Naive B cell (primary cell): Measurements from ENCODE around the gene DDIT3. TPM values are rescaled to one million over a fixed set of nuclear protein-coding genes. Genes with fewer than 3 reads are reported as not detected.

Source experiments
- ATAC-seq, 2 donors: fragments of 150-1000 bp; cut with Tn5 transposase; 2 replicates each; pipeline ENCODE4 v1.10.0; 2021; ENCODE audit warnings: low read depth in 2 of 2, mild to moderate bottlenecking in 2 of 2, moderate library complexity in 2 of 2
- DNase-seq: peaks from one replicate; pipeline ENCODE4 v3.0.0; 2022
- H3K27ac Mint-ChIP-seq, 6 donors: one replicate each; pipeline ENCODE4 v1.8.0; 2020 to 2022; ENCODE audit warnings: mild to moderate bottlenecking in 6 of 6, mixed read lengths in 6 of 6, moderate library complexity in 5 of 6, inconsistent platforms in 2 of 6
- H3K27me3 Mint-ChIP-seq, 3 donors: one replicate each; pipeline ENCODE4 v1.8.0; 2021 to 2022; ENCODE audit warnings: mixed read lengths in 3 of 3, mild to moderate bottlenecking in 1 of 3
- H3K36me3 Mint-ChIP-seq, 2 donors: one replicate each; pipeline ENCODE4 v1.8.0; 2020 to 2022; ENCODE audit warnings: mixed read lengths in 2 of 2, inconsistent platforms in 1 of 2, mild to moderate bottlenecking in 1 of 2
- H3K4me1 Mint-ChIP-seq, 3 donors: one replicate each; pipeline ENCODE4 v1.8.0; 2020 to 2022; ENCODE audit warnings: mixed read lengths in 3 of 3, inconsistent platforms in 1 of 3, mild to moderate bottlenecking in 1 of 3, moderate library complexity in 1 of 3
- H3K4me3 Mint-ChIP-seq, 8 donors: one replicate each; pipeline ENCODE4 v1.8.0; 2020 to 2022; ENCODE audit warnings: mild to moderate bottlenecking in 8 of 8, mixed read lengths in 8 of 8, moderate library complexity in 8 of 8, inconsistent platforms in 2 of 8
- H3K9me3 Mint-ChIP-seq, 7 donors: one replicate each; pipeline ENCODE4 v1.8.0; 2020 to 2022; ENCODE audit warnings: mixed read lengths in 7 of 7, mild to moderate bottlenecking in 5 of 7, inconsistent platforms in 2 of 7, moderate library complexity in 1 of 7
- polyA plus RNA-seq, 6 donors: library from polyadenylated mRNA; unstranded; fragments of 300-500 nt; fragmentation: Illumina TruSeq; gene quantifications; one replicate each; pipeline ENCODE4 v1.2.3, GENCODE V29; 2021; ENCODE audit warnings: low read depth in 6 of 6

The DDIT3 gene
- polyA plus RNA-seq, 6 donors from 2014 or later, result 33.3 to 62.2 (median 51.0) TPM

DNA sequence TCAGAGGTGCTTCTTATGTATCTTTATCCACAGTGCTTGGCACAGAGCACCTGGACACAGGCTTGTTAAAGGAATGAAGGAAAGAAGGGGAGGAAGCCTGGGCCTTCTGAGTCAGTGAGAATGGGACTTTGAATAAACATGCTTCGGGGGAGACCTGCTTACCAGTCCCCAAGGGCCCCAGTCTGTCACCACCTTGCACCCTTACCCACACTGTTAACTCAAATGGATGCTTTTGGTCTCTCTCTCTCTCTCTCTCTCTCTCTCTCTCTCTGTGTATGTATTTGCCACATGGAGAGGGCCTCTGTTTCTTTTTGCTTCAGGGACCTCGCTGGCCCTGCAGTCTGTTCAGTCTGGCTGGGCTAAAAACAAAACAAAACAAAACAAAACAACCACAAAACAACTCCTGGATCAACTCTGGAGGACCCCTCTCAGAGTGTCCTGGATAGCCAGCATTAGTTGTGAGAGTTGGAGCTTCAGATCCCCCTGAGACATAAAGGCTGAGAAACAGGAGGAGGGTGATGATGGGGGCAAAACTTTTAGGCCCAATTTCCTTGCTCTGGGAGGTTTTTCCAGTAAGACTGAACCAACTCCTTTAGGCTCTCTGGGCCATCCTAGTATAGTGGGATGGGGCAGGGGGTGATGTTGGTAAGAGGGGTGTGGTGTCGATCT, 31.5 kb upstream of the DDIT3 start:
- DNase-seq (no peak), ATAC-seq (no peak)
- H3K4me3 Mint-ChIP-seq, result peak overlapping the region in 4 of 8 donors; percentile 16 to 75 (median 32)
- H3K36me3 Mint-ChIP-seq, result no peaks in the 10 kb centered on the region
- peaks cover 18 to 27% (median 23%) of the 10 kb centered on the region in 3 donors for H3K4me1 Mint-ChIP-seq
- peak overlapping the region in 1 of 6 donors; percentile 4 for H3K27ac Mint-ChIP-seq
- no peaks in the 10 kb centered on the region for H3K9me3 Mint-ChIP-seq
- peaks cover 17 to 56% (median 51%) of the 10 kb centered on the region in 3 donors for H3K27me3 Mint-ChIP-seq

DNA sequence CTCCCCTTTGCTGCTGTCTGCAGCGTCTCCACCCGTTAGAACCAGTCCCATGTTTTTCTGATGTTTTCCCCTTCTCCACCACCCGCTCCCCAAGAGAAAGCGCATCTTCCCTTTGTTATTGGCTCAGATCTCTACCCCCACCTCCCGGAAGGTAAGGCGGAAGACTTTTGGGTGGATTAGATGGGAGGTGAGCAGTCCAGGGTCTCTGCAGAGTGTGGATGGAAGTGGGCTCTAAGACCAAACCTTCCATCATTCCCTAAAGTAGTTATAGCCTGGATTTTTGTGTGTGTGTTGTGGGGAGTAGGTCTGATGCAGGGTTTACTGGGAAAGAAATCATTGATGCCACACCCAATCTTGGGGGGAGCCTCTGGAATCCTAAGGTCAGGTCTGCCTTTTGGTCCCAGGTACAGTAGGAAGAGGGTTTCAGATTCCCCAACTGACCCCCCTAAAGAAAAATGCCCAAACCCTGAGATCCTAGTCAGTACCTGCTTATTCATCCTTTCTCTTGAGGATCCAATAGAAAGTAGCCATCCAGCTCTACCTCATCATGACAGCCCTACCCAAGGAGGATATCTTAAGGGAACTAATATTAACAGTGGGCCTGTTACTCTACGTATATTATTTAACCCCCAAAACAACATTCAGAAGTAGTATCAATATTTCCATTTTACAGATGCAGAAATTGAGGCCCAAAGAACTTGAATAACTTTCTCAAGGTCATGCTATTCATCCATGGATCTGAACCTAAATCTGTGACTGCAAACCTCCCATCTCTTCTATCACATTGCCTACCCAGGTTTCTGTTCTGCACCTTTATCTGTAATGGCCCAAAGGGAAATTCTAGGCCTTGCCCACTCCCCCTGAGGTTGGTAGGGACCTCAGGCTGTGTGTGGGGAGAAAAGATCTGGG, 30.6 kb upstream of the DDIT3 start:
- DNase-seq, result no peak
- Mint-ChIP-seq H3K36me3 (no peaks in the 10 kb centered on the region), H3K9me3 (no peaks in the 10 kb centered on the region), H3K27me3 (peaks cover 14 to 56% (median 46%) of the 10 kb centered on the region in 3 donors), H3K4me3 (peak overlapping the region; percentile 10 to 86 (median 72)), H3K27ac (no peak overlapping the region), H3K4me1 (peaks cover 26 to 35% (median 30%) of the 10 kb centered on the region in 3 donors)
- ATAC-seq, result no peak

DNA sequence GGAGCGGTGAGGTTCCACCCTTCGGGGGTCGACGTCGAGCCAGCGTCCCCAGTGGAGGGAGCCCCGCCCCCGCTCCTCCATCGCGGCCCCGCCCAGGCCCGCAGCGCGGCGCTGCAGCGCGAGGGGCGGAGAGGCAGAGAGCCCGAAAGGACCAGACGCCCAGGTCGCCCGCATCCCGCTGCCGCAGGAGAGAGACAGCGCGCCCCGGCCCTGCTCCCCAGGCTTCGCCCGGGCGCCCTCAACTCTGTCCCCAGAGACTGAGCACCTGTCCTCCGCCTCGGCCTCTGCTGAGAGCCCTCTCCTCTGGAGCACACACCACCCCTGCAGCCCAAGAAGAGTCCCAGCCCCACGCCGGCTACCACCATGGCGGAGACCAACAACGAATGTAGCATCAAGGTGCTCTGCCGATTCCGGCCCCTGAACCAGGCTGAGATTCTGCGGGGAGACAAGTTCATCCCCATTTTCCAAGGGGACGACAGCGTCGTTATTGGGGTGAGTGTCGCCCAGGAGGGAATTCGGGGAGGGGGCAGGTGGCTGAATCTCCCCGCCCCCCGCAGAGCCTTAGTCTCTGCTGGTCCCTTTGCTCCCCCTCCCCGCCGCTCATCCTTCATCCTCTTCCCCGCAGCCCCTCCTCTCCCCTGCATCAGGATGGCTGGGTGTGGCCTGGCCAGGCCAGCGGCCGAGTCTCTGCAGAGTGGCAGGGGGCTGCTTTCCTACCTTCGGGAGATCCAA, 29.8 kb upstream of the DDIT3 start, which contains the start of gene KIF5A:
Gene KIF5A, plus strand, starts transcription at position 136 of the 732 bp plus-strand sequence. Its CDS starts 228 bp downstream, at position 364.
- Mint-ChIP-seq H3K27me3 (peaks cover 14 to 55% (median 46%) of the 10 kb centered on the region in 3 donors), H3K27ac (peak within 1 kb of the TSS in 4 of 6 donors; percentile 26 to 77 (median 43)), H3K4me3 (peak within 1 kb of the TSS; percentile 73 to 95 (median 78)), H3K9me3 (no peaks in the 10 kb centered on the region), H3K36me3 (no peaks in the 10 kb centered on the region), H3K4me1 (peaks cover 28 to 44% (median 39%) of the 10 kb centered on the region in 3 donors)
- ATAC-seq, result peak; percentile 35 to 47
- peak; percentile 36 for DNase-seq

DNA sequence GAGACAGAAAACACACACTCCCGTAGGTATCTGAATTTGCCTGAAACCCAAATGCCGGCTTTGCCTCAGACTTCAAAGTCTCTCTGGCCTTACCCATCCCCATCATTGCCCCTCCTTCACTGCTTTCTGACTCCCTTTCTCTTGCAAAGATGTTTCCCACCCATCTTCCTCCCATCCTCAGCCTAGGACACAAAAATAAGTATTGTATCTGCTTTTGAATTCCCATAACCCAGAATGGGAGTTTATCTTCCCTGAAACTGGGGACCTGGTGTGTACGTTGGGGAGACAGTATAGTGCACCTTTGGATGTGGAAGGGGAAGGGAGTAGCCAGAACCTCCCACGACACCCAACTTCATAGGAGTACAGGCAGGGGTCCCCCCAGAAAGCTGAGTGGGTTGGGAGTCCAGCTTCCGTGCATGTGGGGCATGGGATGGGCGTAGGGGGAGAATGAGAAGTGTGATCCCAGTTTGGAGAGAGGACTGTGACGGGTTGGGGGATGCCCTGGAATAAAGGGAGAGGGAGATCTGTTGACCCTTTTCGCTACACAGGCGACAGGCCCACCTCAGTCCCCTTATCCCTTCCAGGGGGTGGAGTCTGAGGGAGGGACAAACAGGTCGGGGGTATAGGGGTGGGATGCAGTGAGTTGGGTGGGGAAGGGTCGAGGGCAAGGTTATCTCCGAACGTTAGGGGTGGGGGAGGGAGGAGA, 29.0 kb upstream of the DDIT3 start:
- no peak for DNase-seq
- Mint-ChIP-seq H3K36me3 (no peaks in the 10 kb centered on the region), H3K27me3 (peaks cover 14 to 48% (median 40%) of the 10 kb centered on the region in 3 donors), H3K27ac (peak overlapping the region in 2 of 6 donors; percentile 34 to 77), H3K9me3 (no peaks in the 10 kb centered on the region), H3K4me3 (peak overlapping the region; percentile 57 to 95 (median 78)), H3K4me1 (peaks cover 32 to 46% (median 44%) of the 10 kb centered on the region in 3 donors)
- no peak for ATAC-seq

DNA sequence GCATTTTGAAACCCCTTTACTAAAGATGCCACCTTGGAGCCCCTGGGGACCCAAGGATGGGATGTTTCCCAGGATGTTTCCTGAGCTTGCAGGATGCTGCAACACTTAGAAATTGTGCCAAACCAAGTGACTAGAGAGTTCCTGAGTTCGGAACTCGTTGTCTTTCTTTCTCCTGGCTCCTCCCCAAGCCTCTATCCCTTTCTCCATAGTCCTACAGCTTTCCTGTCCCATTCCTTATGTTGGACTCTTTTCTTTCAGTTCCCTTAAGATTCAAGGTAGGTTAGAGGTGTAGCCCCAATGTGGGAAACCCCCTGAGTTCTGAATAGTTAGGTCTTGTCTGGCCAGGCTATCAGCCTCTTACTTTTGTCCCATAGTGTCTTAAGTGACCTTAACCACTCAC, 28.2 kb upstream of the DDIT3 start:
- Mint-ChIP-seq H3K4me1 (peaks cover 37 to 52% (median 47%) of the 10 kb centered on the region in 3 donors), H3K27me3 (peaks cover 9 to 40% (median 32%) of the 10 kb centered on the region in 3 donors), H3K27ac (no peak overlapping the region), H3K36me3 (no peaks in the 10 kb centered on the region), H3K9me3 (no peaks in the 10 kb centered on the region), H3K4me3 (peak overlapping the region in 6 of 8 donors; percentile 29 to 95 (median 60))
- no peak for ATAC-seq
- DNase-seq, result no peak

DNA sequence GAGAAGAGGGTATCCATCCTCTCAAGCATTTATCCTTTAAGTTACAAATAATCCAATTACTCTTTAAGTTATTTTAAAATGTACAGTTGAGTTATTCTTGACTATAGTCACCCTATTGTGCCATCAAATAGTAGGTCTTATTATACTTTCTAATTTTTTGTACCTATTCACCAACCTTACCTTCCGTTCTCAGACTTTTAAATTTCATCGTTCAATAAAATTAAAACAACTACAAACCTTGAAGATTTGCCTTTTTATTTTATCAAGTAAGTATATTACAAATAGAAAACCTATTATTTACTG, 27.6 kb upstream of the DDIT3 start:
- peaks cover 4 to 35% (median 27%) of the 10 kb centered on the region in 3 donors for H3K27me3 Mint-ChIP-seq
- H3K9me3 Mint-ChIP-seq, result no peaks in the 10 kb centered on the region
- peaks cover 37 to 52% (median 50%) of the 10 kb centered on the region in 3 donors for H3K4me1 Mint-ChIP-seq
- H3K36me3 Mint-ChIP-seq, result no peaks in the 10 kb centered on the region
- peak overlapping the region in 4 of 8 donors; percentile 92 to 96 (median 95) for H3K4me3 Mint-ChIP-seq
- no peak for DNase-seq
- no peak for ATAC-seq
- H3K27ac Mint-ChIP-seq, result no peak overlapping the region

DNA sequence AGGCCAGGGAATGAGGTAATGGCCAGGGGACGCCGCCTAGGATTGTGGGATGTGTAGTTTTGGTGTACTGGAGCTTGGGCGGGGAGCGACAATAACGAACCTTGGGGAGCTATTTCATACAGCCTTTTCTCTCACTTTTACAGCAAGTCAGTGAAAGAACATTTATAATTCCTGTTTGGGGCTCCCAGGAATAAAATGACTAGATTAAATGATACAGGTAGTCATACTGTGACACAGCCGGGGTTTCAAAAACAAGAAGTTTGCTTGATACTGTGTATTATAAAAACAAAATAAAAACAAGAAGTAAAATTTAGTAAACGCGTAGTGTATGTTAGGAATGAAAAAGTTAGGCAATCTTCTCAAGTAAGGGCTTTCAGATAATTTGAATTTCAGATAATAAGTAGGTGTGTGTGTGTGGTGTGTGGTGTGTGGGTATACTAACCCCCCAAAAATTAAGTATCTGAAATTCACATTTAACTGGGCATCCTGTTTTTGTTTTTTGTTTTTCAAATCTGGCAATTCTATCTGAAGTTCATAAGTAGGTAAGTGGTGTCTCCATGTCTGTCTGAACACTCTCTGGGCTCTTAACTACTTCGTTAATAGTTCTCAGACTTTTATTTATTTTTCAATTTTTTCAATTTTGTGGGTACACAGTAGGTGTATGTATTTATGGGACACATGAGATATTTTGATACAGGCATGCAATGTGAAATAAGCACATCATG, 27.1 kb upstream of the DDIT3 start:
- no peak for ATAC-seq
- DNase-seq, result no peak
- Mint-ChIP-seq H3K9me3 (no peaks in the 10 kb centered on the region), H3K27ac (peak overlapping the region; percentile 65 to 100 (median 95)), H3K4me3 (peak overlapping the region; percentile 92 to 99 (median 96)), H3K36me3 (no peaks in the 10 kb centered on the region), H3K4me1 (peaks cover 37 to 52% (median 50%) of the 10 kb centered on the region in 3 donors), H3K27me3 (peaks cover 4 to 31% (median 22%) of the 10 kb centered on the region in 3 donors)

DNA sequence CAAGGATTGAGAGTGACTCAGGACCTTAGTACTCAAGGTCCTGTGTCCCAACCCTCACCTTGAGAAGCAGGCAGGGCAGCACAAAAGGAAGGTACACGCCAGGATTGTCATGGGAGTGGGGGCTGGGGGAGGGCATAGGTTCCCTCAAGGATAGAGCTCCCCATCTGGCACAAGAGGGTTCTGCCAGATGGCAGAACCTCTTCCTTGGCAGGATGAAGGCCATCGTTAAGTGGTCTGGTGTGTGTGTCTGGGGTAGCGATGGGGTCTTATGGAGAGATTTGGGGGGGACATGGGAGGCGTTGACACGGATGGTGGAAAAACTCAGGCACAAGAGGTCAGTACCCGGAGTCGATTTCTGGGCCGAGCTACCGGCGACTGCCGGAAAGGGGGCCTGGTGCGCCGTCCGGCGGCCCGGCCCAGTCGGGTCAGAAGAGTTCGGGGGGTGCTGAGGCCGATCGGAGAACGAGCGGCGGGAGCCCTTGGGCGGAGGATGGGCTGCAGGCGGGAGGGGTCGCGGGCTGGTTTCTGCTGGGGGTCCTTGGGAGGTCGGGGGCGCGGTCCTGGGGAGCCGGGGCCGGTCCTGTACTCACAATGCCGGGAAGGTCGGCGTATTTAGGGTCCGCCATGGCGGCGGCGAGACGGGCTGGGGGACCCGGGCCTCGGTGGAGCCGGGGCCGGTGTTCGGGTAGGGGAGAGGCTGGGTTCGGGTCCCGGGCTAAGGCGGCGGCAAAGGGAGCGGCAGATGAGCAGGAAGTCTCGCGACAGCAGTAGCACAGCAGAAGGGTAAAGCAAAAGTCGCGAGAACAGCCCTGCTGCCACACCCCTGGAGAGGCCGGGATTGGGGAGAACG, 26.3 kb upstream of the DDIT3 start, which contains the start of gene DCTN2:
Gene DCTN2, minus strand, starts transcription at position 755 of the 850 bp plus-strand sequence. Its CDS starts 129 bp downstream, at position 626.
- no peaks in the 10 kb centered on the region for H3K36me3 Mint-ChIP-seq
- H3K4me1 Mint-ChIP-seq, result peaks cover 37 to 52% (median 50%) of the 10 kb centered on the region in 3 donors
- peak; percentile 93 to 94 for ATAC-seq
- no peaks in the 10 kb centered on the region for H3K9me3 Mint-ChIP-seq
- DNase-seq, result peak; percentile 88
- peak within 1 kb of the TSS; percentile 92 to 99 (median 96) for H3K4me3 Mint-ChIP-seq
- peak within 1 kb of the TSS; percentile 84 to 100 (median 95) for H3K27ac Mint-ChIP-seq
- peaks cover 4 to 28% (median 18%) of the 10 kb centered on the region in 3 donors for H3K27me3 Mint-ChIP-seq

DNA sequence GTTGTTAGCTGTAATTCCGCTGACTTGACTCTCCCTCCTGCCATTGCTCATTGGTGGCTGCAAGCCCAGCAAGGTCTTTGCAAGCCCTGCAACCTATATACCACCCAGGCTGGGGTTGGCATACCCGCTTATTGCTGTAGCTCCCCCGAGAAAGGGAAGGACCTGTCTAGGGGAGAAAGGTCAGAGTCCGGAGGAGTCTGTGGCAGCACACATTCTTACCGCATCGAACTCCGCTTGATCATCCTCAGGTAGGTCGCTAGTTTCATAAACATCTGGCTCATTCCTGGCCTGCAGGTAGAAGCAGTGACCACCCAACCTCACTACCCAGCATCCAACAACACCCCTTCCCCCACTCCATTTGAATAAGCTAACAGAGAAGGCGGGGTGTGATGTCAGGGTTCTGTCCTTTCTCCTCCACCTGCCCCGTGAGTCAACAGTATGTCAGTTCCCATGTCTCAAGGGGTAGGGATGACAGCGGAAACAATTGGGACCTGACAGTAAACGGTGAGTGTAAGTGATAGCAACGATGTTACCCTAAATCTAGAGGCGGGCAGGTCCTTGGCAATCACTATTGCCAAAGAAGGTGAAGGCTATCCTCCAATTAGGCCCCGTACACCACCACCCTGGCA, 25.6 kb upstream of the DDIT3 start:
- Mint-ChIP-seq H3K9me3 (no peaks in the 10 kb centered on the region), H3K27ac (peak overlapping the region in 4 of 6 donors; percentile 57 to 100 (median 93)), H3K4me1 (peaks cover 37 to 52% (median 50%) of the 10 kb centered on the region in 3 donors), H3K36me3 (no peaks in the 10 kb centered on the region), H3K27me3 (peaks cover 4 to 22% (median 18%) of the 10 kb centered on the region in 3 donors), H3K4me3 (peak overlapping the region; percentile 92 to 99 (median 96))
- DNase-seq (no peak), ATAC-seq (no peak)

DNA sequence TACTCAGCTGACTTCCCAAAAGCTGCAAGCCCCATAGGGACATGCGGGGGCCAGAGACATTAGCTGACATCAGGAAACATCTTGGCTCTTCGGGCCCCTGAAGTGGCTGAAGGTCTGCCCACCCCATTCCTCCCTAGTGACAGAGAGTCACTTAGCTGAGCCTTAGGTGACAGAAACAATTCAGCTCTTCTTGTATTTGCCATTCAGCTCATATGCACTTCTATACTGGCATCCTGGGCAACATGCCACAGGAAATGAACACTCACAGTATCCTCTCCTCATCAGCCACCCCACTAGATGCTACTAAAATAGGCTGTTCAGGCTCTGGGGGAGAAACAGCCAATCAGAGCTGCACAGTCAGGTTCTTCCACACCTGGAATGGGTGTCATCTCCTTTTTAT, 23.3 kb upstream of the DDIT3 start:
- peaks cover 0 to under 1% of the 10 kb centered on the region in 2 donors for H3K36me3 Mint-ChIP-seq
- peaks cover 27 to 41% (median 39%) of the 10 kb centered on the region in 3 donors for H3K4me1 Mint-ChIP-seq
- no peaks in the 10 kb centered on the region for H3K9me3 Mint-ChIP-seq
- H3K27me3 Mint-ChIP-seq, result peaks cover 0 to 2% (median 0%) of the 10 kb centered on the region in 3 donors
- H3K4me3 Mint-ChIP-seq, result peak overlapping the region in 1 of 8 donors; percentile 56
- H3K27ac Mint-ChIP-seq, result no peak overlapping the region
- DNase-seq (no peak), ATAC-seq (no peak)

DNA sequence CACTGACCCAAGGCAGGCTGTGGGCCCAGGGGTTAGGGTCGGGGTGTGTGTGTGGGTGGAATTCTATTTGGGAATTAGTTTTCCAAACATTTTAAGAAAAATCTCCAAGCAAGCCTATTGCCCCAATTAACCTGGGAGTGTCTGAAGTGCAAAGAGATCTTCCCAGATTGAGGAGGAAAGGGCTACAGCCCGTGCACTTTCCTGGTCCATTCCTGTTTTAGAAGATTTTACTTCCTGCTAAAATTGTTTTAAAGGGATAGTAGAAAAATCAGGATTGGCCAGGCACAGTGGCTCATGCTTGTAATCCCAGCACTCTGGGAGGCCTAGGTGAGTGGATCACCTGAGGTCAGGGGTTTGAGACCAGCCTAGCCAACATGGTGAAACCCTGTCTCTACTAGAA, 21.4 kb upstream of the DDIT3 start:
- no peak for ATAC-seq

More for the DNA sequence above, 21.4 kb upstream of the DDIT3 start:
- H3K36me3 Mint-ChIP-seq, result peaks cover 0 to 14% of the 10 kb centered on the region in 2 donors
- no peak overlapping the region for H3K27ac Mint-ChIP-seq
- no peaks in the 10 kb centered on the region for H3K27me3 Mint-ChIP-seq
- H3K4me1 Mint-ChIP-seq, result peaks cover 19 to 31% (median 30%) of the 10 kb centered on the region in 3 donors
- DNase-seq, result no peak
- no peaks in the 10 kb centered on the region for H3K9me3 Mint-ChIP-seq
- H3K4me3 Mint-ChIP-seq, result no peak overlapping the region
